PFSK-1 (cell line): ENCODE measurements around the gene SDK1.

ENCODE experiments used
- FOXP2 ChIP-seq: optimal IDR thresholded peaks from 2 replicates; pipeline ENCODE3; 2011; ENCODE audit warnings: borderline replicate concordance, control low read depth, inconsistent platforms; ENCODE audit not compliant: insufficient read depth; ENCODE audit errors: extremely low read length, extremely low read depth
- POLR2AphosphoS5 ChIP-seq: IDR thresholded peaks from 2 replicates; pipeline ENCODE4 v1.6.1; 2012; ENCODE audit warnings: low read depth, mild to moderate bottlenecking, control low read depth, low read length, moderate library complexity
- SIN3A ChIP-seq: IDR thresholded peaks from 2 replicates; pipeline ENCODE4 v1.6.1; 2012; ENCODE audit warnings: mild to moderate bottlenecking, low read length, moderate library complexity, borderline replicate concordance; ENCODE audit not compliant: insufficient read depth
- TAF1 ChIP-seq: IDR thresholded peaks from 2 replicates; pipeline ENCODE4 v1.6.1; 2012; ENCODE audit warnings: low read length, control low read depth, borderline replicate concordance; ENCODE audit not compliant: insufficient read depth
- TF ChIP-seq, protein P1 (sequence below), 2 experiments: IDR thresholded peaks; 2 replicates each; pipeline versions ENCODE4 v1.6.1 to v1.8.0; 2011 to 2012; ENCODE audit warnings: low read depth in 2 of 2, low read length in 2 of 2, control low read depth in 1 of 2, inconsistent platforms in 1 of 2, mild to moderate bottlenecking in 1 of 2, moderate library complexity in 1 of 2; ENCODE audit not compliant: insufficient read depth in 1 of 2

SDK1 gene

DNA sequence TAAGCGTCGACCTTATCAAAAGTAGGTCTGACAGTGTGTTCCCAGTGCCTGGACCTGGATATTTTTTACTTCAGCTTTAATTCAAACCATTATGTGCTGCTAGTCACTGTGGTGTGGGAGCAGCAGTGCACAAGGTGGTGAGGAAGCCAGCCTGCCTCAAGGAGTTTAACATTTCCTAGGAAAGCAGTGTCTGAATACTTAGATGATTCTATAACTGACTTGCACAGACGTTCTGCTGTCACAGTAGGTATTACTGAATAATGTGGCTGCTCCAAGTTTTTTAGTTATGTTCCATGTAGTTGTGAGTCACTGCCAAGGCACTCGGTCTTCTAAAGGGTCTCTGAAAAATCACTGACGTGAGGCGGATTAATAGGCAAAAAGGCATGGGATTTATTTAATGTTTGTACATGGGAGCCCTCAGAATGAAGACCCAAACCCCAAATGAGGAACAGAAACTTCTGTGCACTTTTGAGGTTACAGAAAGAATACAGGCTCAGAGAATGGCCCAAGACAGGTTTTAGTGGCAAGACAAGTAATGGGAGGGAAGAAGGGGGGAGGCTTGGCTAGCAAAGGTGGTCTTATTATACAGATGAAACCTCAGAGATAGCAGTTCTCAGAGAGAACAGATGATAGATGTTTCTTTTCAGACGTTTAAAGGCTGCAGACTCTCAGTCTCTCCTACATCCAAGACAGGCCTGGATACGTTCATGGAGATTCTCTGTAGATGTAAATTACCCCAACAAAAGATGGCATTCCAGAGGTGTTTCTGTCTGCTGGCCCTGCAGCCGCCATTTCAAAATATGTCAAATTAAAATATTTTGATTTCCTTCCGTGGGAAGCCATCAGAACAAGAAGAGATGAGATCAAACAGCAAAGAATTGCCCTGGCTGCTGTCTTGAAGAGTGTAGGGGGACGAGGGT lies 209.3 kb downstream of the SDK1 start:
- TF ChIP-seq TAF1 (no peak), SIN3A (no peak), FOXP2 (no peak), POLR2AphosphoS5 (no peak)
- TF ChIP-seq, protein P1, sequence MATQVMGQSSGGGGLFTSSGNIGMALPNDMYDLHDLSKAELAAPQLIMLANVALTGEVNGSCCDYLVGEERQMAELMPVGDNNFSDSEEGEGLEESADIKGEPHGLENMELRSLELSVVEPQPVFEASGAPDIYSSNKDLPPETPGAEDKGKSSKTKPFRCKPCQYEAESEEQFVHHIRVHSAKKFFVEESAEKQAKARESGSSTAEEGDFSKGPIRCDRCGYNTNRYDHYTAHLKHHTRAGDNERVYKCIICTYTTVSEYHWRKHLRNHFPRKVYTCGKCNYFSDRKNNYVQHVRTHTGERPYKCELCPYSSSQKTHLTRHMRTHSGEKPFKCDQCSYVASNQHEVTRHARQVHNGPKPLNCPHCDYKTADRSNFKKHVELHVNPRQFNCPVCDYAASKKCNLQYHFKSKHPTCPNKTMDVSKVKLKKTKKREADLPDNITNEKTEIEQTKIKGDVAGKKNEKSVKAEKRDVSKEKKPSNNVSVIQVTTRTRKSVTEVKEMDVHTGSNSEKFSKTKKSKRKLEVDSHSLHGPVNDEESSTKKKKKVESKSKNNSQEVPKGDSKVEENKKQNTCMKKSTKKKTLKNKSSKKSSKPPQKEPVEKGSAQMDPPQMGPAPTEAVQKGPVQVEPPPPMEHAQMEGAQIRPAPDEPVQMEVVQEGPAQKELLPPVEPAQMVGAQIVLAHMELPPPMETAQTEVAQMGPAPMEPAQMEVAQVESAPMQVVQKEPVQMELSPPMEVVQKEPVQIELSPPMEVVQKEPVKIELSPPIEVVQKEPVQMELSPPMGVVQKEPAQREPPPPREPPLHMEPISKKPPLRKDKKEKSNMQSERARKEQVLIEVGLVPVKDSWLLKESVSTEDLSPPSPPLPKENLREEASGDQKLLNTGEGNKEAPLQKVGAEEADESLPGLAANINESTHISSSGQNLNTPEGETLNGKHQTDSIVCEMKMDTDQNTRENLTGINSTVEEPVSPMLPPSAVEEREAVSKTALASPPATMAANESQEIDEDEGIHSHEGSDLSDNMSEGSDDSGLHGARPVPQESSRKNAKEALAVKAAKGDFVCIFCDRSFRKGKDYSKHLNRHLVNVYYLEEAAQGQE (IDR thresholded peaks at IDR 0.05; ENCODE audit: insufficient read depth in 1 of 2, low read depth in 2 of 2, low read length in 2 of 2) = no peak

DNA sequence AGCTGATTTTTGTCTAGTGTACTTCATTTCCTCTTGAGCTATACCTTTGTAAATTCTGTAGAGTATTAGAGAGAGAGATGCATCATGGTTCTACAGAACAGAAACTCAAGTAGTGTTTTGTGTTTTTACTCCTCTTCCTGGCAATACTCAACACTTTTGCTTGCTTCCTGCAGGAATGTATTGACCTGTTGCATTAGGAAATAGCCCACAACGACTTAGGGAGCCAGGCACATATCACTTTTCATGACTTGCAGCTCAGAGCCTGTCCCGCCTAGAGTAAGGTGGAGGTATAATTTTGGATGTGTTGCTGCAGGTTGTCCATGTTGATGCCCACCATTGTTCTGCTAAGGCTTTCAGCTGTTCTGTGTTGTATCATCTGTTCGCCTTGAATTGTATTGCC lies 216.3 kb downstream of the SDK1 start:
- TF ChIP-seq POLR2AphosphoS5 (no peak), FOXP2 (no peak), SIN3A (no peak), TAF1 (no peak)
- TF ChIP-seq, protein P1 (IDR thresholded peaks at IDR 0.05; ENCODE audit: insufficient read depth in 1 of 2, low read depth in 2 of 2, low read length in 2 of 2) = no peak

DNA sequence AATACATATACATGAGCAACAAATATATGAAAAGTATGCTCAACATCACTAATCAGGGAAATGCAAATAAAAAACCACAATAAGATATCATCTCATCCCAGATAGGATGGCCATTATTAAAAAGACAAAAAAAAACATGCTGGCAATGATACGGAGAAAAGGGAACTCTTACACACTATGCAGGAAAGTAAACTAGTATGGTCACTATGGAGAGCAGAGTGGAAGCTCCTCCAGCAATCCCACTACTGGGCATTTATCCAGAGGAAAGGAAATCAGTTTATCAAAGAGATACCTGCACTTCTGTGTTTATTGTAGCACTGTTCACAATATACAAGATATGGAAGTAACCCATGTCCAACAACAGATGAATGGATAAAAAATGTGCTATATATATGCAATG lies 217.5 kb downstream of the SDK1 start:
- TF ChIP-seq FOXP2 (no peak), SIN3A (no peak), TAF1 (no peak), POLR2AphosphoS5 (no peak)
- TF ChIP-seq, protein P1 (IDR thresholded peaks at IDR 0.05; ENCODE audit: insufficient read depth in 1 of 2, low read depth in 2 of 2, low read length in 2 of 2) = no peak

DNA sequence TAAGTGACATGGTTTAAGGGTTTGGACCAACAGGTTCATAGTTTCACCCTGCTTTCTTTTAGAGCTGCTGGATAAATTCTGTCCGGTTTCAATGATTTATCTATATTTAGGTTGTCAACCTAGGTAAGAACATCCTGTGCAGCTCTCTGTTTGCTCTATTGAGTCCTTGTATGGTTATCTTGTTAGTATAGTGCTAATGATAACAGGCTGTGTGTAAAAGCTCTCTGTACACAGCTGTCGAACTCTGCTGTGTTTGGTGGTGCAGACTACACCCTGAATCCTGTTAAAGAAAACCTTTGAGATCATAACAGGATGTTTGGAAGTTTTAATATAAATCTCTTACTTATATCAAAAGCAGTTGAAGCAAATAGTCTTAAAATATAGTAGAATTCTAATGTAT lies 219.2 kb downstream of the SDK1 start:
- TF ChIP-seq FOXP2 = no peak
- TF ChIP-seq, protein P1 (IDR thresholded peaks at IDR 0.05; ENCODE audit: insufficient read depth in 1 of 2, low read depth in 2 of 2, low read length in 2 of 2) = no peak
- TF ChIP-seq POLR2AphosphoS5 = no peak
- no peak for TF ChIP-seq SIN3A
- no peak for TF ChIP-seq TAF1
